Right lobe of liver (tissue), 6 donors: ENCODE data around the gene PSMD13. TPM values are rescaled to one million over a fixed set of nuclear protein-coding genes. Genes with fewer than 3 reads are reported as not detected.

Experiments
- ATAC-seq, 4 donors: fragments of 200-7000 bp; cut with Tn5 transposase; one replicate each; pipeline ENCODE4 v1.9.1; 2020; ENCODE audit warnings: mild to moderate bottlenecking in 4 of 4, moderate library complexity in 4 of 4
- DNase-seq, 3 donors: peaks; one replicate each; pipeline ENCODE4 v3.0.0-alpha.2; 2020
- H3K27ac ChIP-seq, 3 donors: fragments of 200-600 bp; one replicate each; pipeline ENCODE4 v1.8.0; 2022
- H3K27me3 ChIP-seq, 2 donors: fragments of 200-600 bp; one replicate each; pipeline ENCODE4 v1.8.0; 2022
- H3K36me3 ChIP-seq, 4 donors: fragments of 200-600 bp; sonication (generic) in 1 of 4; one replicate each; pipeline versions ENCODE4 v1.5.1 to v1.8.0; 2017 to 2022; ENCODE audit warnings: control low read depth in 1 of 4
- H3K4me1 ChIP-seq, 4 donors: fragments of 200-600 bp; sonication (generic) in 1 of 4; one replicate each; pipeline versions ENCODE4 v1.5.1 to v1.8.0; 2017 to 2022; ENCODE audit warnings: control low read depth in 1 of 4
- H3K4me3 ChIP-seq, 3 donors: fragments of 200-600 bp; one replicate each; pipeline ENCODE4 v1.8.0; 2022
- H3K9me3 ChIP-seq, 4 donors: fragments of 200-600 bp; sonication (generic) in 1 of 4; one replicate each; pipeline versions ENCODE4 v1.5.1 to v1.8.0; 2017 to 2022; ENCODE audit warnings: control low read depth in 1 of 4
- POLR2A ChIP-seq: fragments of 450-650 bp; IDR thresholded peaks from one replicate; pipeline ENCODE4 v1.6.1; 2017; ENCODE audit warnings: antibody characterized with exemption, mild to moderate bottlenecking
- WGBS: methylation state at CpG from one replicate; pipeline ENCODE4 v1.1.6; 2018; ENCODE audit warnings: low coverage, low lambda C conversion rate; ENCODE audit not compliant: insufficient coverage; ENCODE audit errors: missing lambda C conversion rate; 5-methylcytosine and 5-hydroxymethylcytosine counted together
- intact Hi-C, 2 donors: fragments of 100-400 bp; cut with DNase I; formaldehyde crosslinking; loops; one replicate each; pipeline versions ENCODE4 v1.11.2 to v1.14.1; 2022
- total RNA-seq, 6 experiments: library from RNA; depleted of rRNA in 2 of 6; stranded (reverse); fragments of >200 nt in 2 of 6; fragmentation: NEBNext Ultra II Directional in 3 of 6; extraction: Animal tissue kit (Norgen Biotek cat#: 25700) in 3 of 6; gene quantifications; one replicate each; pipeline versions ENCODE4 v1.1.0 to v1.2.4, GENCODE V29; 2016 to 2023
- TF ChIP-seq, protein P1 (sequence below), 4 donors: fragments of 200-600 bp in 3 of 4; fragments of 450-650 bp in 1 of 4; IDR thresholded peaks; one replicate each; pipeline versions ENCODE4 v1.5.1 to v1.8.0; 2016 to 2022; ENCODE audit warnings: antibody characterized with exemption in 4 of 4, mild to moderate bottlenecking in 2 of 4
- donor health status: DM: no; HTN: yes; CAD: no.
- donor health status: DM: no; HTN: no; CAD: no.
- donor health status: DM: no; HTN: no; CAD: no.
- donor health status: DM: no; HTN: yes; CAD: no.
- donor health status: DM: no; HTN: yes; CAD: no.

The PSMD13 gene
- total RNA-seq, 6 experiments from 2014 or later, result 46.1 to 71.5 (median 48.7) TPM

- H3K27ac ChIP-seq, result no peak overlapping the region
- intact Hi-C loops, result loop anchor here in 1 of 2 donors (5.0 kb wide), 1 partner anchor 147 kb away; no protein-coding TSS in a partner anchor
- DNase-seq, result peak in 1 of 3 donors; percentile 38
- H3K4me1 ChIP-seq, result peaks cover 0 to 17% (median 9%) of the 10 kb centered on the region in 4 donors
- no peak overlapping the region for H3K4me3 ChIP-seq
- no CpG with 5 or more reads among the region's 5 CpGs for whole genome bisulfite sequencing
- peaks cover 0 to 59% (median 15%) of the 10 kb centered on the region in 4 donors for H3K36me3 ChIP-seq
- H3K9me3 ChIP-seq, result no peaks in the 10 kb centered on the region
- H3K27me3 ChIP-seq, result no peaks in the 10 kb centered on the region
- TF ChIP-seq, protein P1, sequence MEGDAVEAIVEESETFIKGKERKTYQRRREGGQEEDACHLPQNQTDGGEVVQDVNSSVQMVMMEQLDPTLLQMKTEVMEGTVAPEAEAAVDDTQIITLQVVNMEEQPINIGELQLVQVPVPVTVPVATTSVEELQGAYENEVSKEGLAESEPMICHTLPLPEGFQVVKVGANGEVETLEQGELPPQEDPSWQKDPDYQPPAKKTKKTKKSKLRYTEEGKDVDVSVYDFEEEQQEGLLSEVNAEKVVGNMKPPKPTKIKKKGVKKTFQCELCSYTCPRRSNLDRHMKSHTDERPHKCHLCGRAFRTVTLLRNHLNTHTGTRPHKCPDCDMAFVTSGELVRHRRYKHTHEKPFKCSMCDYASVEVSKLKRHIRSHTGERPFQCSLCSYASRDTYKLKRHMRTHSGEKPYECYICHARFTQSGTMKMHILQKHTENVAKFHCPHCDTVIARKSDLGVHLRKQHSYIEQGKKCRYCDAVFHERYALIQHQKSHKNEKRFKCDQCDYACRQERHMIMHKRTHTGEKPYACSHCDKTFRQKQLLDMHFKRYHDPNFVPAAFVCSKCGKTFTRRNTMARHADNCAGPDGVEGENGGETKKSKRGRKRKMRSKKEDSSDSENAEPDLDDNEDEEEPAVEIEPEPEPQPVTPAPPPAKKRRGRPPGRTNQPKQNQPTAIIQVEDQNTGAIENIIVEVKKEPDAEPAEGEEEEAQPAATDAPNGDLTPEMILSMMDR (IDR thresholded peaks at IDR 0.05), result no peak
- no peak for TF ChIP-seq POLR2A
- no peak for ATAC-seq
Measured at GRCh38 chr11:210803-211180, 26.0 kb upstream of the PSMD13 start.

DNA sequence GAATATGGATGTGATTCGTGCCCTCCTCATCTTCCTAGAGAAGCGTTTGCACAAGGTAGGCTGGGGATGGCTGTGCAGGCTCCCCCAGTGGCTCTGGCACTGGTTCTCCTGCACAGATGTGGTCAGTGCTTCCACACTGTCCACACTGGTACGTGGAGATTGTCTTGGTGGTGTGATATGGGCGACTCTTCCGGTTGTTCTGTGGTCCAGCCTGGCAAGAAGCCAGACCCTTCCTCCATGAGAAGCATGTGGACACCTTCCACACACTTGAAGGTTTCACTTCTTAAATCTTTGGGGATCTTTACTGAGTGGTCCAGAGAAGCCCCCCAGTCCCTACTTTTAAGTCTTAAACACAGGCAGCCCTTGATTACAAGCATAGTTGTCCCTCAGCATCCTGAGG, 25.5 kb upstream of the PSMD13 start:
- no peak overlapping the region for H3K27ac ChIP-seq
- H3K27me3 ChIP-seq, result no peaks in the 10 kb centered on the region
- no peak for TF ChIP-seq POLR2A
- TF ChIP-seq, protein P1 (IDR thresholded peaks at IDR 0.05), result no peak
- DNase-seq (peak in 1 of 3 donors; percentile 41), ATAC-seq (no peak)
- intact Hi-C loops, result loop anchor here in 1 of 2 donors (5.0 kb wide), 1 partner anchor 146 kb away; no protein-coding TSS in a partner anchor
- peaks cover 0 to 58% (median 15%) of the 10 kb centered on the region in 4 donors for H3K36me3 ChIP-seq
- WGBS, result no CpG with 5 or more reads among the region's 5 CpGs
- no peak overlapping the region for H3K4me3 ChIP-seq
- H3K4me1 ChIP-seq, result peaks cover 0 to 12% (median 6%) of the 10 kb centered on the region in 4 donors
- no peaks in the 10 kb centered on the region for H3K9me3 ChIP-seq

- H3K4me1 ChIP-seq, result peaks cover 0 to 11% (median 6%) of the 10 kb centered on the region in 4 donors
- H3K36me3 ChIP-seq, result peaks cover 0 to 58% (median 15%) of the 10 kb centered on the region in 4 donors
- H3K4me3 ChIP-seq, result no peak overlapping the region
- TF ChIP-seq, protein P1 (IDR thresholded peaks at IDR 0.05), result no peak
- TF ChIP-seq POLR2A, result no peak
- intact Hi-C loops, result loop anchor here in 1 of 2 donors (5.0 kb wide), 1 partner anchor 146 kb away; no protein-coding TSS in a partner anchor
- no peak for ATAC-seq
- H3K27ac ChIP-seq, result no peak overlapping the region
- 60% methylated on average over 3 of the region's 9 CpGs for WGBS
- H3K27me3 ChIP-seq, result no peaks in the 10 kb centered on the region
- no peaks in the 10 kb centered on the region for H3K9me3 ChIP-seq
- DNase-seq, result peak in 1 of 3 donors; percentile 39
Measured at GRCh38 chr11:211741-212140, 25.0 kb upstream of the PSMD13 start.

DNA sequence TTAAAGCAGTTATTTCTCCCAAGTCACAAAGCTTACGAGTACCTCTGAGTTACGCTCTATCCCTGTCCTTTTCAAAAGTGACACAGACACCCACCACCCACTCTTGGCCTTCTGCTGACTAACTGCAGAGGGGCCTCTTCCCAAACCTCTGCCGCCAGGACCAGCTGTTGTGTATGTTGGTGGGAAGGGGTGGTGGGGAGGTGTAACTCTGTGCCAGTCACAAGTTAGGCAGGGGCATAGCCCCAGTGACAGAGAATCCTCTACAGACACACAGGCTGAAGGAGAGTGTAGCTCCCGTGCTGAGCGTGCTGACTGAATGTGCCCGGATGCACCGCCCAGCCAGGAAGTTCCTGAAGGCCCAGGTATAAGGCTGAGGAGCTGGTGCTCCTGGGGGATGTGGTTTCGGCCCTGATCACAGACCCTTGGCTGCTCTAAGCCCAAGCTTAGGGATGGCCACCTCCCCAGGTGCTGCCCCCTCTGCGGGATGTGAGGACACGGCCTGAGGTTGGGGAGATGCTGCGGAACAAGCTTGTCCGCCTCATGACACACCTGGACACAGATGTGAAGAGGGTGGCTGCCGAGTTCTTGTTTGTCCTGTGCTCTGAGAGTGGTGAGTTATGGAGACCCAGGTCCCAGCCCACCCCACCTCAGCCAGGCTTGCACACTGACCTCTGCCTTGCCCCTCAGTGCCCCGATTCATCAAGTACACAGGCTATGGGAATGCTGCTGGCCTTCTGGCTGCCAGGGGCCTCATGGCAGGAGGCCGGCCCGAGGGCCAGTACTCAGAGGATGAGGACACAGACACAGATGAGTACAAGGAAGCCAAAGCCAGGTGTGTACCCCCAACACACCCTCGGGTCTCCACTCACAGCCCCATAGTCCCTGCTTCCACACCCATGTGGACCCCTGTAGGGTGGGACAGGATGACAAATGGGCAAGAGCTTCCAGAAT, 24.4 kb upstream of the PSMD13 start:
- peaks cover 0 to 58% (median 15%) of the 10 kb centered on the region in 4 donors for H3K36me3 ChIP-seq
- DNase-seq, result peak in 1 of 3 donors; percentile 23

More for the DNA sequence above, 24.4 kb upstream of the PSMD13 start:
- no peaks in the 10 kb centered on the region for H3K27me3 ChIP-seq
- no peak for TF ChIP-seq POLR2A
- TF ChIP-seq, protein P1 (IDR thresholded peaks at IDR 0.05), result no peak
- no peak overlapping the region for H3K4me3 ChIP-seq
- intact Hi-C loops, result loop anchor here in 1 of 2 donors (5.0 kb wide), 1 partner anchor 145 kb away; no protein-coding TSS in a partner anchor
- 100% methylated on average over 3 of the region's 17 CpGs for WGBS
- no peak for ATAC-seq
- H3K4me1 ChIP-seq, result peaks cover 0 to 11% (median 6%) of the 10 kb centered on the region in 4 donors
- H3K9me3 ChIP-seq, result no peaks in the 10 kb centered on the region
- H3K27ac ChIP-seq, result no peak overlapping the region
